Activated T-helper 17 cell treated with anti-CD3 and anti-CD28 coated beads, Interleukin-2, amount 50 U/mL, for 72 hours (primary cell): Measurements from ENCODE around the gene DLAT. TPM values are rescaled to one million over a fixed set of nuclear protein-coding genes. Genes with fewer than 3 reads are reported as not detected.
"Not testable (repeated sequence)": the region's sequence is repeated elsewhere in the genome, so short reads cannot be mapped to it uniquely, and the experiment has no call there.

Source experiments
- ATAC-seq: fragments of 150-1000 bp; cut with Tn5 transposase; replicated peaks from 2 replicates; pipeline ENCODE4 v1.10.0; 2021; ENCODE audit warnings: mild to moderate bottlenecking, moderate library complexity
- H3K27ac Mint-ChIP-seq: one replicate; pipeline ENCODE4 v1.8.0; 2022; ENCODE audit warnings: mixed read lengths
- H3K27me3 Mint-ChIP-seq: one replicate; pipeline ENCODE4 v1.8.0; 2022; ENCODE audit warnings: mixed read lengths
- H3K36me3 Mint-ChIP-seq: one replicate; pipeline ENCODE4 v1.8.0; 2022; ENCODE audit warnings: low read depth, mild to moderate bottlenecking, mixed read lengths
- H3K4me1 Mint-ChIP-seq: one replicate; pipeline ENCODE4 v1.8.0; 2022; ENCODE audit warnings: mixed read lengths
- H3K4me3 Mint-ChIP-seq: one replicate; pipeline ENCODE4 v1.8.0; 2022; ENCODE audit warnings: mild to moderate bottlenecking, mixed read lengths
- H3K9me3 Mint-ChIP-seq: one replicate; pipeline ENCODE4 v1.8.0; 2022; ENCODE audit warnings: mixed read lengths
- total RNA-seq, 2 donors: library from RNA; stranded (reverse); gene quantifications; one replicate each; pipeline ENCODE4 v1.2.3, GENCODE V29; 2022

DLAT gene
- total RNA-seq, 2 donors from 2014 or later, result 27.4 to 49.1 TPM

DNA sequence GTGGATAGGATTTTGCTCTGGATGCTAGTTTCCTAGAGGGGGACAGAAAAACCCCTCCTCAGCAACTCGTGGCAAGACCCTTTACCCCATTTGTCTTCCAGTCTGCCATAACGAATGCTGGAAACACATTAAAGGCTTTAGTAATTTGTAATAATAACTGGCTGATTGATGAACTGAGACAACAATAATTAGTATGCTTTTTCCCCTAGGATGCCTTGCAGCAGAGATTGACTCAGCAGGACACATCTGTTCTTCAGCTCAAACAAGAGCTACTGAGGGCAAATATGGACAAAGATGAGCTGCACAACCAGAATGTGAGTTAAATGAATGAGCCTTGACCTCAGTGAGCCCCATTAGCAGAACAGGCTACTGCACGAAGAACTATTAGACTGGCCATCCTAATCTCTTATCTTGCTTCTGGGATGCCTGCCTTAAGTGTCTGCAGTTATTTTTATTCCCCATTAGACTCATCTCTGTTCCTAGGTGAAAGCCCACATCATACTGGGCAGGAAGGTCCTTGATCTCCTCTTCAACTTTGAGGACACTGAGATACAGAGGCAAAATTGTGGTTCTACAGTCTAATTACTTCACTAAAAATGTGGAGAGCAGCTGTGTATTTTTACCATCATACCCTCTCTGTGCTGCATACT, 32.9 kb upstream of the DLAT start:
- no peaks in the 10 kb centered on the region for H3K9me3 Mint-ChIP-seq
- no peak overlapping the region for H3K4me3 Mint-ChIP-seq

DNA sequence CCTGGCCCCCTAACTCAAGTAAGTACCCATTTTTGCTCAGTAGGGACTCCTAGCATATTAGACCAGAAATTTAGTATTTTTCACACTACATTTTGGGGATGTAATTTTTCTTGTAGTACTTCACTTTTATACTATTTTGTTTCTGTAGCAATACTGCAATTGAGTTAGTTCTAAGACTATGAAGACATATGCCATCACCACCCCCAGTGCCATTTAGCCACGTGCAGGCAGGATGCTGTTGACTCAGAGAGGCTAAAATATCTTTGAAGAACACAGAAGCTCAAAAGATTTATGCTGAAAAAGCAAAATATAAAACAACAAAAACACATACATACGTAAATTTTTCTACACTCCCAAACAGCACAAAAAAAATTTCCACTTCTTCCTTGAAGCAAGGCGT, 29.1 kb upstream of the DLAT start:
- ATAC-seq, result no peak
- H3K4me1 Mint-ChIP-seq, result no peaks in the 10 kb centered on the region
- no peak overlapping the region for H3K4me3 Mint-ChIP-seq
- H3K9me3 Mint-ChIP-seq, result no peaks in the 10 kb centered on the region
- H3K27ac Mint-ChIP-seq, result no peak overlapping the region
- no peaks in the 10 kb centered on the region for H3K27me3 Mint-ChIP-seq
- peaks cover 11% of the 10 kb centered on the region for H3K36me3 Mint-ChIP-seq

More for the DNA sequence above, 32.9 kb upstream of the DLAT start:
- Mint-ChIP-seq H3K36me3 (peaks cover 6% of the 10 kb centered on the region), H3K27me3 (no peaks in the 10 kb centered on the region), H3K27ac (no peak overlapping the region), H3K4me1 (no peaks in the 10 kb centered on the region)
- ATAC-seq, result no peak

DNA sequence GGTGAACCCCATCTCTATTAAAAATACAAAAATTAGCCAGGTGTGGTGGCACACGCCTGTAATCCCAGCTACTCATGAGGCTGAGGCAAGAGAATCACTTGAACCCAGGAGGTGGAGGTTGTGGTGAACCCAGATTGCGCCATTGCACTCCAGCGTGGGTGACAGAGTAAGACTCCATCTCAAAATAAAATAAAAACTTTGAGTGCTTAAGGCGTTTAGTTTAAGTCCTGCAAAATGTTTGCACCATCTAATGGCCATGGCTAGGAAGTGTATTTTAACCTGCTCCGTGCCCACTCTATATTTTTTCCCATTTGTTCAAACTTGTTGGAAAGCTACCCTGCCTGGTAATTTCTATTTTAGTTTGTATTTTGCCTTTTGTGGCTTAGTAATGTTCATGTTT, 28.5 kb upstream of the DLAT start:
- not testable (repeated sequence) for ATAC-seq, H3K4me1 Mint-ChIP-seq, H3K4me3 Mint-ChIP-seq, H3K9me3 Mint-ChIP-seq, H3K27me3 Mint-ChIP-seq, H3K27ac Mint-ChIP-seq
- H3K36me3 Mint-ChIP-seq, result peaks cover 11% of the 10 kb centered on the region

DNA sequence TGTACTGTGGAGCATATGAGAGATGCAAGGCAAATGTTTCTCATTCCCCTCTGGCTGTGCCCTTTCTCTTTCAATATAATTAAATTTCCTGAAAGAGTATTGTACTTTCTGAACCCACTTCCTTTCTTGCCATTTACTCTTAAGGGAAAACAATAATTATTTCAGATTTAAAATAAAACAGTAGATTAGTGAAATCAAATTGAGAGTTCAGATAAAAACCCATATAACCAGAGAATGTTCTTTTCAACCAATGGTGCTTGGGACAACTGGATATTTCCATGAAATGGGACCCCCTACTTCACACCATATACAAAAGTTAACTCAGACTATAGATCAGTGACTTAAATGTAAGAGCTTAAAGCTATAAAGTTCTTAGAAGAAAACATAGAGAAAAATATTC, 26.1 kb upstream of the DLAT start:
- no peak overlapping the region for H3K27ac Mint-ChIP-seq
- ATAC-seq, result no peak
- no peaks in the 10 kb centered on the region for H3K4me1 Mint-ChIP-seq
- H3K4me3 Mint-ChIP-seq, result no peak overlapping the region
- peaks cover 11% of the 10 kb centered on the region for H3K36me3 Mint-ChIP-seq
- H3K27me3 Mint-ChIP-seq, result peaks cover 4% of the 10 kb centered on the region
- H3K9me3 Mint-ChIP-seq, result no peaks in the 10 kb centered on the region

DNA sequence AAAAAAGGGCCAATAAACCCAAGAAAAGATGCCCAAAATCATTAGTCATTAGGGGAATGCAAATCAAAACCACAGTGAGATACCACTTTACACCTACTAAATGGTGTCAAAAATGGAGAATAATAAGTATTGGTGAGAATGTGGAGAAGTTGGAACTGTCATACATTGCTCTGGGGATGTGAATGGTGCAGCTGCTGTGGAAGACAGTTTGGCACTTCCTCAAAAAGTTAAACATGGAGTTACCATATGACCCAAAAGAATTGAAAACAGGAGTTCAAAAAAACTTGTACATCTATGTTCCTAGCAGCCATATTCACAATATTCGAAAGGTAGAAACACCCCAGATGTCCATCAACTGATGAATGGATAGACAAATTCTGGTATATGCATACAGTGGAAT, 24.5 kb upstream of the DLAT start:
- H3K27ac Mint-ChIP-seq, result no peak overlapping the region
- H3K4me3 Mint-ChIP-seq, result no peak overlapping the region
- ATAC-seq, result no peak
- peaks cover 4% of the 10 kb centered on the region for H3K27me3 Mint-ChIP-seq
- no peaks in the 10 kb centered on the region for H3K4me1 Mint-ChIP-seq
- H3K9me3 Mint-ChIP-seq, result no peaks in the 10 kb centered on the region
- H3K36me3 Mint-ChIP-seq, result peaks cover 11% of the 10 kb centered on the region

DNA sequence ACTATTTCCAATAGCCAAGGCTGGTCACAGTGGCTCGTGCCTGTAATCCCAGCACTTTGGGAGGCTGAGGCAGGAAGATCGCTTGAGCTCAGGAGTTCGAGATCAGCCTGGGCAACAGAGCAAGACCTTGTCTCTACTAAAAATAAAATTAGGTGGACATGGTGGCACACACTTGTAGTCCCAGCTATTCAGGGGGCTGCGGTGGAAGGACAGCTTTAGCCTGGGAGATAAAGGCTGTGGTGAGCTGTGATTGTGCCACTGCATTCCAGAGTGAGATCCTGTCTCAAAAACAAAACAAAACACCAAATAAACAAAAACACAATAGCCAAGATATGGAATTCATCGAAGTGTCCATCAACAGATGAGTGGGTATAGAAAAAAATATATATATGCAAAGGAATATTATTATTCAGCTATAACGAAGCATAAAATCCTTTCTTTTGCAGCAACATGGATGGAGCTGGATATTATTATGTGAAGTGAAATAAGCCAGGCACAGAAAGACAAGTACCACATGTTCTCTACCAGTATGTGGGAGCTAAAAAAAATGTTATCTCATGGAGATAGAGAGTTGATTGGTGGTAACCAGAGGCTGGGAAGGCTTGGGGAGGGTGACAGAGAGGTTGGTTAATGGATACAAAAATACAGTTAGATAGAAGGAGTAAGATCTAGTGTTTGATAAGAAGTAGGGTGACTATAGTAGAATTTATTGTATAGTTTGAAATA, 22.6 kb upstream of the DLAT start:
- Mint-ChIP-seq H3K4me1 (no peaks in the 10 kb centered on the region), H3K4me3 (no peak overlapping the region), H3K36me3 (peaks cover 5% of the 10 kb centered on the region), H3K9me3 (peaks cover 6% of the 10 kb centered on the region), H3K27me3 (peaks cover 11% of the 10 kb centered on the region), H3K27ac (no peak overlapping the region)
- ATAC-seq, result no peak

DNA sequence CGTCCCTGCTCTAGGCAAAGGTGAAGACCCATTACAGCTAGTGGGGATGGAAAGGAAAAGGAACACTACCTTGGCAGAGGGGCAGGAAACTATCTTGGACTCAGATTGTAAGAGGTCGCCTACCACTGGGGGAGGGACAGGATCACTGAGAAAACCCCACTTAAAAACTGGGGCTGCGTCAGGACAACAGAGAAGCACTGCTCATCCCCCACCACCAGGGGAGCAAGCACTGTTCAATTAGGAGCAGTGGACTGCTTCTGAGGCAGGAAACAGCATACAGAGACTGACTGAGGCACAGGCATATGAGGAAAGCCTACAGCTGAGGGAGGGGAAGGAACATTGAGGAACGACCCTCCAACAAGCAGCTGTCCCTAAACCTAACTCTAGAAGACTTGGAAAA, 20.8 kb upstream of the DLAT start:
- no peak for ATAC-seq
- peaks cover 6% of the 10 kb centered on the region for H3K9me3 Mint-ChIP-seq
- peaks cover 15% of the 10 kb centered on the region for H3K27me3 Mint-ChIP-seq
- H3K4me1 Mint-ChIP-seq, result no peaks in the 10 kb centered on the region
- no peak overlapping the region for H3K27ac Mint-ChIP-seq
- H3K36me3 Mint-ChIP-seq, result peaks cover 5% of the 10 kb centered on the region
- no peak overlapping the region for H3K4me3 Mint-ChIP-seq

DNA sequence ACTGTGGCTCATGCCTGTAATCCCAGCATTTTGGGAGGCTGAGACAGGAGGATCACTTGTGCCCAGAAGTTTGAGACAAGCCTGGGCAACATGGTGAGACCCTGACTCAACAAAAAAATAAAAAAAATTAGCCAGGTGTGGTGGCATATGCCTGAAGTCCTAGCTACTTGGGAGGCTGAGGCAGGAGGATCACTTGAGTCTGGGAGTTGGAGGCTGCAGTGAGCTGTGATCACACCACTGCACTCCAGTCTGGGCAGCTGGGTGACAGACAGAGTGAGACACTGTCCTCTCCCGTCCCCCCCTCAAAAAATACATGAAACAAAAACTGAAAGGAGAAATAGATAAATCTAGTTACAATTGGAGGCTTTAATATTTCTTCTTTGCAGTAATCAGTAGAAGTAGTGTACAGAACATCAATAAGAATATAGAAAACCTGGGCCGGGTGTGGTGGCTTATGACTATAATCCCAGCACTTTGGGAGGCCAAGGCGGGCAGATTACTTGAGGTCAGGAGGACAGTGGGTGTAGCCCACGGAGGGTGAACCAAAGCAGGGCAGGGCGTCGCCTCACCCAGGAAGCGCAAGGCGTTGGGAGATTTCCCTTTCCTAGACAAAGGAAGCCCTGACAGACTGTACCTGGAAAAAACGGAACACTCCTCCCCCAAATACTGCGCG, 19.6 kb upstream of the DLAT start:
- no peak overlapping the region for H3K27ac Mint-ChIP-seq
- no peaks in the 10 kb centered on the region for H3K36me3 Mint-ChIP-seq
- no peak overlapping the region for H3K4me3 Mint-ChIP-seq
- ATAC-seq, result no peak
- H3K27me3 Mint-ChIP-seq, result peaks cover 15% of the 10 kb centered on the region
- peaks cover 6% of the 10 kb centered on the region for H3K9me3 Mint-ChIP-seq
- H3K4me1 Mint-ChIP-seq, result no peaks in the 10 kb centered on the region

DNA sequence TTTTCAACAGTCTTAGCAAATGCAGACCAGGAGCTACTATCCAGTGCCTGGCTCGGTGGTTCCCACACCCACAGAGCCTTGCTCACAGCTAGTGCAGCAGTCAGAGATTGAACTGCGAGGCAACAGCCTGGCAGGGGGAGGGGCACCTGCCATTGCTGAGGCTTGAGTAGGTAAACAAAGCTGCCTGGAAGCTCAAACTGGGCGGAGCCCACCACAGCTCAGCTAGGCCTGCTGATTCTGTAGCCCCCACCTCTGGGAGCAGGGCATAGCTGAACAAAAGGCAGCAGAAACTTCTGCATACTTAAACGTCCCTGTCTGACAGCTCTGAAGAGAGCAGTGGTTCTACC, 19.1 kb upstream of the DLAT start:
- H3K4me1 Mint-ChIP-seq, ATAC-seq, H3K9me3 Mint-ChIP-seq, H3K4me3 Mint-ChIP-seq, H3K27ac Mint-ChIP-seq, H3K36me3 Mint-ChIP-seq: not testable (repeated sequence)
- peaks cover 15% of the 10 kb centered on the region for H3K27me3 Mint-ChIP-seq

DNA sequence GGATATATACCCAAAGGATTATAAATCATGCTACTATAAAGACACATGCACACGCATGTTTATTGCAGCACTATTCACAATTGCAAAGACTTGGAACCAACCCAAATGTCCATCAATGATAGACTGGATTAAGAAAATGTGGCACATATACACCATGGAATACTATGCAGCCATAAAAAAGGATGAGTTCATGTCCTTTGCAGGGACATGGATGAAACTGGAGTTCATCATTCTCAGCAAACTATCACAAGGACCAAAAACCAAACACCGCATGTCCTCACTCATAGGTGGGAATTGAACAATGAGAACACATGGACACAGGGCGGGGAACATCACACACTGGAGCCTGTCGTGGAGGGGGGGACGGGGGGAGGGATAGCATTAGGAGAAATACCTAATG, 13.8 kb upstream of the DLAT start:
- not testable (repeated sequence) for H3K4me3 Mint-ChIP-seq, H3K9me3 Mint-ChIP-seq, H3K27ac Mint-ChIP-seq, H3K4me1 Mint-ChIP-seq, H3K36me3 Mint-ChIP-seq, ATAC-seq
- peaks cover 12% of the 10 kb centered on the region for H3K27me3 Mint-ChIP-seq

DNA sequence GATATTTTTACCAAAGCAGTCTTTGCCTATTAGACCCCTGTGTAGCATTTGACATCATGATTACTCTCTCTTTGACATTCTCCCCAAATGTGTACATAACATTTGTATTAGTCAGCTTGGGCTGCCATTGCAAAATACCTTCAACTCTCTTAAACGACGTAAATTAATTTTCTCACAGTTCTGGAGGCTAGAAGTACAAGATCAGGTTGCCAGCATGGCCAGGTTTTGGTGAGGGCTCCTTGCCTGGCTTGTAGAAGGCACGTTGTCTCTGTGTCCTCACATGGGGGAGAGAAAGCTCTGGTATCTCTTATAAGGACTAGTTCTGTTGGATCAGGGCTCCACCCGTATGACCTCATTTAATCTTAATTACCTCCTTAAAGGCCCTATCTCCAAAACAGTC, 12.3 kb upstream of the DLAT start:
- no peaks in the 10 kb centered on the region for H3K9me3 Mint-ChIP-seq
- H3K27me3 Mint-ChIP-seq, result peaks cover 5% of the 10 kb centered on the region
- H3K36me3 Mint-ChIP-seq, result no peaks in the 10 kb centered on the region
- no peak overlapping the region for H3K4me3 Mint-ChIP-seq
- peaks cover 5% of the 10 kb centered on the region for H3K4me1 Mint-ChIP-seq
- H3K27ac Mint-ChIP-seq, result no peak overlapping the region
- no peak for ATAC-seq

DNA sequence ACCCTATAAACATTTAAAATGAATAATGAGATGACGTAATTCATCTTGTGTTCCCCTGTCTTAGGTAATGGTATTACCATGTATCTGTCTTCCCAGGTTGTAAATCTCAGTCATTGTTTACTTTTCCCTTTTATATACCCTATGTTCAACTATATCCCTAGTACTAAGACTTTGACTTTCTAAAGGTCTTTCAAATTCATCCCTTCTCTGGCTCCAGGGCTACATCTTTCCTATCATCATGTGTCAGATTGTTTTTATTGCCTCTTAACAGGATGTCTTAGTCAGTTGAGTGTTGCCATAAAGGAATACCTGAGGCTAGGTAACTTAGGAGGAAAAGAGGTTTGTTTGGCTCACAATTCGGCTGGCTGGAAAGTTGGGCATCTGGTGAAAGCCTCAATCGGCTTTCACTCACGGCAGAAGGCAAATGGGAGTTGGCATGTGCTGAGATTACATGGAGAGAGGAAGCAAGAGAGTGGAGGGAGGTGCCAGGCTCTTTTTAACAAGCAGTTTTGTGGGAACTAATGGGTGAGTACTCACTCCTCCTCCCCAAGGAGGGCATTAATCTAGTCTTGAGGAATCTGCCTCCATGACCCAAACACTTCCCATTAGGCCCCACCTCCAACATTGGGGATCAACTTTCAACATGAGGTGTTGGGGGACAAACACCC, 11.6 kb upstream of the DLAT start:
- no peak overlapping the region for H3K4me3 Mint-ChIP-seq
- H3K36me3 Mint-ChIP-seq, result no peaks in the 10 kb centered on the region
- no peak for ATAC-seq
- no peaks in the 10 kb centered on the region for H3K9me3 Mint-ChIP-seq
- H3K4me1 Mint-ChIP-seq, result peaks cover 5% of the 10 kb centered on the region
- H3K27me3 Mint-ChIP-seq, result peaks cover 1% of the 10 kb centered on the region
- no peak overlapping the region for H3K27ac Mint-ChIP-seq

DNA sequence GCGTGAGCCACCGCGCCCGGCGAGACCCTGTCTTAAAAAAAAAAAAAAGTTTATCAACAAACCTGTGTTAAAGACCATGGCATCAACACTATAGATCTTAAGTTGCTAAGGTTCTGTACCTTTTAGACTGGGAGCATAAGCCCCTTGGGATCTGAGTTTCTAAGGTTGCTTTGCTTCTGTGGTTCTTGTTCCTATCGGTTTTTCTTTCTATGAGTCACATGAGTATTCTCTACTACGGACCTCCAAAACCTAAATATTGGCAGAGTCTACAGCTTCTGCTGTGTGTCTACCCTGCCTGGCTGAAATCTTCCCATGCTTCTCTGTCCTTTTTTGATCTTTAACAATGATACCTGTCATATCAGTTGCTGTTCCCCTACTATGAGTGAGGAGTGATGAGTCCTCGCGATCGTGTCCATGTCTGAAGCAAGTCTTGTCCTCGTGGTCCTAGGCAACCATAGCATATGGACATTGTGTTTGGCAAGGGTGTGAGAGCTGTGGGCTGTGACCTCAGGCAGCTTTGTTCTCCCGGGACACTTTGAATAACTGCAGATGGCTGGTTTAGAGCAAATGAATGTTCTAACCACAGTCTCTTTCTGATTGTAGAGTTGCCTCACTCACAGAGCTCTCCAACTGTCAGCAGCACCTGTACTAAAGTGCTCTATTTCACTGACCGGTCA, 9.0 kb upstream of the DLAT start:
- Mint-ChIP-seq H3K36me3 (peaks cover 8% of the 10 kb centered on the region), H3K4me1 (peaks cover 5% of the 10 kb centered on the region), H3K4me3 (no peak overlapping the region), H3K27ac (no peak overlapping the region), H3K9me3 (no peaks in the 10 kb centered on the region), H3K27me3 (no peaks in the 10 kb centered on the region)
- ATAC-seq, result no peak

DNA sequence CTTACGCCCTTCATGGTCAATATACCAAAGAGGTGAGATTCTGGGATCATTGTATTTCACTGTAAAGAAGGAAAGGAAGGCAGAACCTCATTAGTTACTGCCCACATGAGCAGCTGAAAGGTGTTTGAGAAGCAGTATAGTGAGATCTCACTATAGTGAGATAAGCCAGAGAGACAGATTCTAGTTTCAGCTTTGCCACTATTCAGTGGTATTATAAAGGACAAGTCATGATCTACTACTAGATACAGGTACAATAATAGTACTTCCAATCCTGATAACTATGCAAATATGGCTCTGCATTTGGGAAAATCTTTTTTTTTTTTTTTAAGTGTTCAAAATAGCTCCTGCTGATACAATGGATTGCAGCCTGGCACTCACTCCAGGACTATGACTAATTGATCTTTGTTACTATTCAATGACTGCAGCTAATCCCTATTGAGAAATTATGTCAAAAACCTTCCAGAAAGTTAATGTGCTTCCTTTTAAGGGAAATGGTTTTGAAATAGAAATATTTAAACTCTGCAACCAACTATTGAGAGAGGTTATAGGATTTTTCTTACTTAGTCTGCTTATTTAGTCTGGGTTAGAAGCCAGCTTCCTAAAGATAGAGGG, 8.3 kb upstream of the DLAT start:
- H3K4me3 Mint-ChIP-seq, result no peak overlapping the region
- ATAC-seq, result no peak
- H3K36me3 Mint-ChIP-seq, result peaks cover 8% of the 10 kb centered on the region
- no peak overlapping the region for H3K27ac Mint-ChIP-seq
- H3K9me3 Mint-ChIP-seq, result no peaks in the 10 kb centered on the region
- H3K4me1 Mint-ChIP-seq, result peaks cover 5% of the 10 kb centered on the region
- no peaks in the 10 kb centered on the region for H3K27me3 Mint-ChIP-seq
